ENCODE results near the gene MIA.
"Not testable (repeated sequence)": the region's sequence is repeated elsewhere in the genome, so short reads cannot be mapped to it uniquely, and the experiment has no call there.

MIA gene

GRCh38 chr19:40826312-40826698 lies 51.0 kb downstream of the MIA start:
- not testable (repeated sequence) for H2AFZ ChIP-seq (ENCODE audit: low read length); H3K9me2 ChIP-seq (ENCODE audit: low read depth, low read length); H3F3A ChIP-seq (ENCODE audit: insufficient read depth, low read length); H3K27me3 ChIP-seq (ENCODE audit: insufficient read depth, low read length); H3K4me2 ChIP-seq (ENCODE audit: low read length); H3K36me3 ChIP-seq (ENCODE audit: insufficient read depth, low read length); H3K79me2 ChIP-seq (ENCODE audit: insufficient read depth, low read length); H4K20me1 ChIP-seq (ENCODE audit: insufficient read depth, low read length); H3K27ac ChIP-seq (ENCODE audit: low read depth, low read length, poor library complexity, severe bottlenecking); H3K9me3 ChIP-seq (ENCODE audit: low read length); H3K4me3 ChIP-seq (ENCODE audit: low read depth, low read length, poor library complexity, severe bottlenecking); H3K9ac ChIP-seq (ENCODE audit: low read length)
- peaks cover 11% of the 10 kb centered on the region for H3K4me1 ChIP-seq (ENCODE audit: insufficient read depth, low read length, severe bottlenecking)

DNA sequence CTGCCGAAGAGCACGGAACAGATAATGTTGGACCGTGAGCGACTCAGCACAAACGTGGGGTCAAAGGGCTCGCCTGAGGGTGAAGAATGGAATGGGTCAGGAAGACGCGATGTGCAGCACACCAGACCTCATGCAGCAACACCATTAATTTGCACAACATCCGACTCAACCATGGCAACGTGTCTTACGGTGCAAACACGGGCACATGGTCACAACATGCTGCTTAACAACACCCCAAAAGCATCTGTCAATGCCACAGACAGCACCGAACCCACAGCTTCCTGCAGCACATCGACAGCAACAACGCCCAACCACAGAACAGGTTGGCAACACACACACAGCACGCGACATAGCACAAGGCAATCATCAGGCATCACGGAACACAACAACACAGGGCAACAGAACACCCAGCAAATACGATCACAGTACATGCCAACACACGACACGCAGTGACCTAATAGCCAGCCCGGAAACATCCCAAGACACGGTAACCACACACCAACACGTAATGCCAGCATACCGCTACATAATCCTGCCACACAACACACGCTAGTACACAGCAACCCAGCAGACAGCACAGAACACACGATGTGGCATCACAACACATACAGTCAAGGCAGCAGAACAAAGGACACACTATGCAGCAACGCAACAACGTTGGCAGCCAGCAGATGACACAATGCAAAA lies 51.5 kb downstream of the MIA start:
- not testable (repeated sequence) for H2AFZ ChIP-seq (ENCODE audit: low read length); H3K36me3 ChIP-seq (ENCODE audit: insufficient read depth, low read length); H3K4me2 ChIP-seq (ENCODE audit: low read length); H3K27ac ChIP-seq (ENCODE audit: low read depth, low read length, poor library complexity, severe bottlenecking); H3K9me3 ChIP-seq (ENCODE audit: low read length); H3K79me2 ChIP-seq (ENCODE audit: insufficient read depth, low read length); H4K20me1 ChIP-seq (ENCODE audit: insufficient read depth, low read length); H3K9ac ChIP-seq (ENCODE audit: low read length); H3F3A ChIP-seq (ENCODE audit: insufficient read depth, low read length); H3K9me2 ChIP-seq (ENCODE audit: low read depth, low read length); H3K4me3 ChIP-seq (ENCODE audit: low read depth, low read length, poor library complexity, severe bottlenecking); H3K27me3 ChIP-seq (ENCODE audit: insufficient read depth, low read length)
- H3K4me1 ChIP-seq (ENCODE audit: insufficient read depth, low read length, severe bottlenecking): peaks cover 11% of the 10 kb centered on the region

All from OCI-LY1 (cell line).